Hepatocyte (in vitro differentiated cells): ENCODE measurements around the gene BRMS1L. TPM values are rescaled to one million over a fixed set of nuclear protein-coding genes. Genes with fewer than 3 reads are reported as not detected.
A peak's percentile ranks its signal among the peaks of the same experiment; 100 is the strongest.
"Not testable (repeated sequence)": the region's sequence is repeated elsewhere in the genome, so short reads cannot be mapped to it uniquely, and the experiment has no call there.

ENCODE experiments used
- DNase-seq: peaks from one replicate; pipeline ENCODE4 v3.0.0-alpha.2; 2016; ENCODE audit warnings: low spot score
- H2AFZ ChIP-seq: fragments of 200-600 bp; sonication (generic); 2 replicates; pipeline ENCODE4 v1.6.0; 2016; ENCODE audit warnings: antibody characterized with exemption, mild to moderate bottlenecking
- H3K27ac ChIP-seq: fragments of 200-600 bp; sonication (generic); 2 replicates; pipeline ENCODE4 v1.5.1; 2016; ENCODE audit warnings: mild to moderate bottlenecking
- H3K27me3 ChIP-seq: fragments of 200-600 bp; sonication (generic); 2 replicates; pipeline ENCODE4 v1.6.1; 2016
- H3K36me3 ChIP-seq: fragments of 200-600 bp; sonication (generic); replicated peaks from 2 replicates; pipeline ENCODE4 v1.5.1; 2016; ENCODE audit warnings: low read depth; ENCODE audit not compliant: insufficient read depth
- H3K4me1 ChIP-seq: fragments of 200-600 bp; sonication (generic); 2 replicates; pipeline ENCODE4 v1.5.1; 2016; ENCODE audit warnings: mild to moderate bottlenecking, moderate library complexity; ENCODE audit not compliant: insufficient read depth
- H3K4me2 ChIP-seq: fragments of 200-600 bp; sonication (generic); 2 replicates; pipeline ENCODE4 v1.6.0; 2016
- H3K4me3 ChIP-seq: fragments of 200-600 bp; sonication (generic); 2 replicates; pipeline ENCODE4 v1.5.1; 2016; ENCODE audit warnings: mild to moderate bottlenecking
- H3K79me2 ChIP-seq: fragments of 200-600 bp; sonication (generic); 2 replicates; pipeline ENCODE4 v1.6.0; 2017; ENCODE audit warnings: mild to moderate bottlenecking
- H3K9me2 ChIP-seq: fragments of 200-600 bp; sonication (generic); replicated peaks from 2 replicates; pipeline ENCODE4 v1.6.0; 2017; ENCODE audit warnings: mild to moderate bottlenecking; ENCODE audit not compliant: insufficient read depth
- H3K9me3 ChIP-seq: fragments of 200-600 bp; sonication (generic); 2 replicates; pipeline ENCODE4 v1.5.1; 2016; ENCODE audit warnings: low read depth, mild to moderate bottlenecking
- H4K20me1 ChIP-seq: fragments of 200-600 bp; sonication (generic); 2 replicates; pipeline ENCODE4 v1.6.0; 2016; ENCODE audit warnings: mild to moderate bottlenecking; ENCODE audit not compliant: insufficient read depth, poor library complexity, severe bottlenecking
- EZH2 ChIP-seq: fragments of 200-600 bp; sonication (generic); IDR thresholded peaks from 2 replicates; pipeline ENCODE4 v1.6.1; 2016; ENCODE audit warnings: antibody characterized with exemption, mild to moderate bottlenecking, borderline replicate concordance
- EZH2phosphoT487 ChIP-seq: fragments of 200-600 bp; sonication (generic); IDR thresholded peaks from one replicate; pipeline ENCODE4 v1.6.1; 2018; ENCODE audit warnings: antibody characterized with exemption, mild to moderate bottlenecking, low read depth, moderate library complexity; ENCODE audit not compliant: unreplicated experiment, severe bottlenecking
- WGBS: methylation state at CpG from one replicate; pipeline ENCODE4 v1.1.6; 2016; ENCODE audit warnings: low lambda C conversion rate; ENCODE audit errors: missing lambda C conversion rate; 5-methylcytosine and 5-hydroxymethylcytosine counted together
- polyA plus RNA-seq: library from polyadenylated mRNA; unstranded; fragments of >200 nt; fragmentation: Nextera tagmentation; extraction: Ambion mirVana; gene quantifications from 2 replicates; pipeline ENCODE4 v1.2.1, GENCODE V29; 2016
- total RNA-seq: library from RNA; depleted of rRNA; stranded (reverse); fragments of >200 nt; gene quantifications from 2 replicates; pipeline ENCODE4 v1.2.3, GENCODE V29; 2014
- TF ChIP-seq, protein P1 (sequence below): fragments of 200-600 bp; sonication (generic); IDR thresholded peaks from 2 replicates; pipeline ENCODE4 v1.5.1; 2016; ENCODE audit warnings: antibody characterized with exemption, mild to moderate bottlenecking; ENCODE audit not compliant: poor library complexity

BRMS1L gene
- total and polyA plus RNA-seq, 2 experiments from 2014 or later = 12.6 to 14.6 TPM

DNA sequence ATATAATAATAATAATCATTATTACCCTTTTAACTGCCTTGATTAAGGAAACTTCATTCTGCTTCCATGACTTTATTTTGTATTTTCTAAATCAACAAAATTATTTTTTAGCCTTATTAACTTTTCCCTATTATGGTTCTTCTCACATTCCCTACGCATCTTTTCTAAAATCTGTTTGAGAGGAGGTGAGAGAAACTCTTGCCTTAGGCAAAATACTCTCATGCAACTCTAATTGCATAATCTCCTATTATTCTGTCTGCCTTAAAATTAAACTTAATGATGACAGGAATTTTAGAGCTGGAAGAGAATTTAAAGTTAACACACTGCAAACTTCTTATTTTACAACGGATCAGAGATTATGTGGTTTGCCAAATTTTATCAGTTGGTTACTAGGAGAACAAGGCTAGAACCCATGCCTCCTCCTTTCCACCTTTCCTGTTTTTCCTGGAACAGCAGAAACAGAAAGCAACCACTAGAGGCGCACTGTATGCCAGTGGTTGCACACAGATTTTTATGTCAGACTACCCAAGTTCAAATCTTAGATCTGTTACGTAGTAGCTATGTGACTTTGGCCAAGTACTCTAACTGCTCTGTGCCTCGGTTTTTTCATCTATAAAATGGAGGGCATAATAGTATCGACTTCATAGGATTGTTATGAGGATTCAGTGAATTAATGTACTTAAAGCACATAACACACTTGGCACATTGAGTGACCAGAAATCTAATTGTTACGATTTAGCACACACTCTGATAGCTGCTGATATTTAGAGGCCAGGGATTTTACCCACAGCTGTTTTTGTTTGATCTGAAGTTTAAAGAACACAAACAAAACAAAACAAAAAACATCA, 4.3 kb upstream of the BRMS1L start:
- no peaks in the 10 kb centered on the region for H4K20me1 ChIP-seq
- H3K4me1 ChIP-seq = no peaks in the 10 kb centered on the region
- H3K4me2 ChIP-seq = no peak overlapping the region
- no peak overlapping the region for H3K4me3 ChIP-seq
- H2AFZ ChIP-seq = no peak overlapping the region
- H3K27me3 ChIP-seq = no peaks in the 10 kb centered on the region
- TF ChIP-seq, protein P1, sequence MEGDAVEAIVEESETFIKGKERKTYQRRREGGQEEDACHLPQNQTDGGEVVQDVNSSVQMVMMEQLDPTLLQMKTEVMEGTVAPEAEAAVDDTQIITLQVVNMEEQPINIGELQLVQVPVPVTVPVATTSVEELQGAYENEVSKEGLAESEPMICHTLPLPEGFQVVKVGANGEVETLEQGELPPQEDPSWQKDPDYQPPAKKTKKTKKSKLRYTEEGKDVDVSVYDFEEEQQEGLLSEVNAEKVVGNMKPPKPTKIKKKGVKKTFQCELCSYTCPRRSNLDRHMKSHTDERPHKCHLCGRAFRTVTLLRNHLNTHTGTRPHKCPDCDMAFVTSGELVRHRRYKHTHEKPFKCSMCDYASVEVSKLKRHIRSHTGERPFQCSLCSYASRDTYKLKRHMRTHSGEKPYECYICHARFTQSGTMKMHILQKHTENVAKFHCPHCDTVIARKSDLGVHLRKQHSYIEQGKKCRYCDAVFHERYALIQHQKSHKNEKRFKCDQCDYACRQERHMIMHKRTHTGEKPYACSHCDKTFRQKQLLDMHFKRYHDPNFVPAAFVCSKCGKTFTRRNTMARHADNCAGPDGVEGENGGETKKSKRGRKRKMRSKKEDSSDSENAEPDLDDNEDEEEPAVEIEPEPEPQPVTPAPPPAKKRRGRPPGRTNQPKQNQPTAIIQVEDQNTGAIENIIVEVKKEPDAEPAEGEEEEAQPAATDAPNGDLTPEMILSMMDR = no peak
- no peak for TF ChIP-seq EZH2phosphoT487
- TF ChIP-seq EZH2 = no peak
- no peak for DNase-seq
- no peaks in the 10 kb centered on the region for H3K9me2 ChIP-seq
- H3K9me3 ChIP-seq = no peaks in the 10 kb centered on the region
- 65% methylated on average over 7 of the region's 7 CpGs for WGBS
- no peak overlapping the region for H3K27ac ChIP-seq
- no peaks in the 10 kb centered on the region for H3K79me2 ChIP-seq
- H3K36me3 ChIP-seq = no peaks in the 10 kb centered on the region

DNA sequence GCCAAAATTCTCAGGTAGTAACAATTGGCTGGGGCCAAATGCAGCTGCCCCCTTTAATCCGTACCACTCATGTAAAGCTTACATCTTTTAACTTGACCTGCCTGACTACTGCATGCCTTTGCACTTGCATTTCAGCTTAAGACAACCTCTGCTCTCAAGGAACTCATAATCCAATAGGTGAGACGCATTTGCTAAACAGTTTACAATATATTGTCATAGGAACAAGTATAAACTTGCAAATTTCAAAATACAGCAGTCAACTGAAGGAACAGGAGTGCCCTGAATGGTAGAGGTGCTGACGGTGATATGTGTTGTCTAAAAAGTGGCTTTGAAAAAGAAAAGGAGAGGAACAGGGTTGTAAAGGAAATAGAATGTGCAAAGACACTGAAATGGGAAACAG, 3.6 kb upstream of the BRMS1L start:
- WGBS = 80% methylated on average over 3 of the region's 3 CpGs
- no peak overlapping the region for H3K4me2 ChIP-seq
- peaks cover 4% of the 10 kb centered on the region for H3K79me2 ChIP-seq
- H3K9me2 ChIP-seq = no peaks in the 10 kb centered on the region
- no peak overlapping the region for H2AFZ ChIP-seq
- TF ChIP-seq EZH2phosphoT487 (no peak), EZH2 (no peak)
- TF ChIP-seq, protein P1 = no peak
- H4K20me1 ChIP-seq = no peaks in the 10 kb centered on the region
- DNase-seq = no peak
- H3K9me3 ChIP-seq = no peaks in the 10 kb centered on the region
- no peak overlapping the region for H3K27ac ChIP-seq
- H3K4me1 ChIP-seq = no peaks in the 10 kb centered on the region
- no peaks in the 10 kb centered on the region for H3K36me3 ChIP-seq
- H3K27me3 ChIP-seq = no peaks in the 10 kb centered on the region
- no peak overlapping the region for H3K4me3 ChIP-seq

DNA sequence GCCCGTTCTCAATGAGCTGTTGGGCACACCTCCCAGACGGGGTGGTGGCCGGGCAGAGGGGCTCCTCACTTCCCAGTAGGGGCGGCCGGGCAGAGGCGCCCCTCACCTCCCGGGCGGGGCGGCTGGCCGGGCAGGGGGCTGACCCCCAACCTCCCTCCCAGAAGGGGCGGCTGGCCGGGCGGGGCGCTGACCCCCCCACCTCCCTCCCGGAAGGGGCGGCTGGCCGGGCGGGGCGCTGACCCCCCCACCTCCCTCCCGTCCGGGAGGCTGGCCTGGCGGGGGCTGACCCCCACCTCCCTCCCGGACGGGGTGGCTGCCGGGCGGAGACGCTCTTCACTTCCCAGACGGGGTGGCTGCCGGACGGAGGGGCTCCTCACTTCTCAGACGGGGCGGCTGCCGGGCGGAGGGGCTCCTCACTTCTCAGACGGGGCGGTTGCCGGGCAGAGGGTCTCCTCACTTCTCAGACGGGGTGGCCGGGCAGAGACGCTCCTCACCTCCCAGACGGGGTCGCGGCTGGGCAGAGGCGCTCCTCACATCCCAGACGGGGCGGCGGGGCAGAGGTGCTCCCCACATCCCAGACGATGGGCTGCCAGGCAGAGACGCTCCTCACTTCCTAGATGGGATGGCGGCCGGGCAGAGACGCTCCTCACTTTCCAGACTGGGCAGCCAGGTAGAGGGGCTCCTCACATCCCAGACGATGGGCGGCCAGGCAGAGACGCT, 1.5 kb upstream of the BRMS1L start:
- not testable (repeated sequence) for H3K27me3 ChIP-seq, H3K4me1 ChIP-seq, H3K27ac ChIP-seq, H2AFZ ChIP-seq, DNase-seq, H3K9me2 ChIP-seq, H3K4me2 ChIP-seq, H4K20me1 ChIP-seq, H3K4me3 ChIP-seq, H3K36me3 ChIP-seq, H3K9me3 ChIP-seq
- no CpG with 5 or more reads among the region's 55 CpGs for WGBS
- peaks cover 25% of the 10 kb centered on the region for H3K79me2 ChIP-seq

DNA sequence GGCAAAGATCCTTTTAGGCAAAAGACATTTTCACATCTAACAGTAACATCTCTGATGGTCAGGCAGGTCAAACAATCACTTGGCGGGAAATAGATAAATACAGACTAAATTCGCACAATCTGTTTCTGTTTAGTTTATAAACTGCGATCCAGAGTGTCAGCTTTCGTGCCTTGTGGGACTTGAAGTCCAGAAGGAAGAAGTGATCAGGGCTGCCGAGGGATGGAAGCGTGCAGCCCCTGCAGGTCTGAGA, 245 bp upstream of the BRMS1L start:
- Histone ChIP-seq H3K4me1 (no peaks in the 10 kb centered on the region), H3K79me2 (peaks cover 29% of the 10 kb centered on the region), H3K4me2 (peak overlapping the region; percentile 65), H4K20me1 (no peaks in the 10 kb centered on the region), H3K27me3 (no peaks in the 10 kb centered on the region), H2AFZ (peak overlapping the region; percentile 16), H3K9me3 (no peaks in the 10 kb centered on the region), H3K27ac (peak overlapping the region; percentile 12), H3K9me2 (no peaks in the 10 kb centered on the region), H3K36me3 (no peaks in the 10 kb centered on the region), H3K4me3 (peak overlapping the region; percentile 9)
- WGBS = under 1% methylated on average over 6 of the region's 6 CpGs
- no peak for DNase-seq
- TF ChIP-seq, protein P1 = no peak
- no peak for TF ChIP-seq EZH2phosphoT487
- TF ChIP-seq EZH2 = no peak
